SK-N-SH treated with all-trans-retinoic acid at 6 μM for 48 hours (cell line): Measurements from ENCODE around the gene FRS3.

Experiments
- ATAC-seq: fragments of 200-7000 bp; cut with Tn5 transposase; 3 replicates; pipeline ENCODE4 v1.9.1; 2020; ENCODE audit warnings: mild to moderate bottlenecking, moderate library complexity
- ARNTL ChIP-seq: fragments of 450-650 bp; formaldehyde crosslinking; IDR thresholded peaks from 2 replicates; pipeline ENCODE4 v1.5.0; 2020; ENCODE audit warnings: low read depth, mild to moderate bottlenecking, moderate library complexity, borderline replicate concordance
- BACH2 ChIP-seq: fragments of 250-450 bp; sonication (Bioruptor Pico); IDR thresholded peaks from 2 replicates; pipeline ENCODE4 v1.9.0; 2021; ENCODE audit warnings: mild to moderate bottlenecking, borderline replicate concordance
- CSDC2 ChIP-seq: fragments of 250-450 bp; sonication (Bioruptor Pico); IDR thresholded peaks from 2 replicates; pipeline ENCODE4 v1.5.0; 2020; ENCODE audit warnings: mild to moderate bottlenecking, moderate library complexity
- CSRNP3 ChIP-seq: fragments of 250-450 bp; sonication (Bioruptor Pico); IDR thresholded peaks from 2 replicates; pipeline ENCODE4 v1.5.1; 2021; ENCODE audit warnings: mild to moderate bottlenecking, moderate library complexity
- ESRRG ChIP-seq: fragments of 250-450 bp; sonication (Bioruptor Pico); IDR thresholded peaks from 2 replicates; pipeline ENCODE4 v1.6.1; 2021; ENCODE audit warnings: mild to moderate bottlenecking
- GLIS3 ChIP-seq: fragments of 250-450 bp; sonication (Bioruptor Pico); IDR thresholded peaks from 2 replicates; pipeline ENCODE4 v1.5.0; 2020; ENCODE audit warnings: mild to moderate bottlenecking, moderate library complexity
- ISL1 ChIP-seq: fragments of 250-450 bp; sonication (Bioruptor Pico); IDR thresholded peaks from 2 replicates; pipeline ENCODE4 v2.1.2; 2022; ENCODE audit warnings: mild to moderate bottlenecking, moderate library complexity
- OSR1 ChIP-seq: fragments of 250-450 bp; sonication (Bioruptor Pico); IDR thresholded peaks from 2 replicates; pipeline ENCODE4 v1.8.0; 2022; ENCODE audit warnings: moderate library complexity, mild to moderate bottlenecking, inconsistent platforms
- PATZ1 ChIP-seq: fragments of 250-450 bp; sonication (Bioruptor Pico); IDR thresholded peaks from 2 replicates; pipeline ENCODE4 v1.8.0; 2020; ENCODE audit warnings: mild to moderate bottlenecking, moderate library complexity, borderline replicate concordance
- PPARA ChIP-seq: fragments of 250-450 bp; sonication (Bioruptor Pico); IDR thresholded peaks from 2 replicates; pipeline ENCODE4 v1.5.0; 2020; ENCODE audit warnings: mild to moderate bottlenecking, borderline replicate concordance
- RARB ChIP-seq: fragments of 250-450 bp; sonication (Bioruptor Pico); IDR thresholded peaks from 2 replicates; pipeline ENCODE4 v1.8.0; 2021; ENCODE audit warnings: mild to moderate bottlenecking, moderate library complexity
- SNAI2 ChIP-seq: fragments of 250-450 bp; sonication (Bioruptor Pico); IDR thresholded peaks from 2 replicates; pipeline ENCODE4 v1.5.0; 2020; ENCODE audit warnings: mild to moderate bottlenecking, moderate library complexity
- TCF4 ChIP-seq: fragments of 250-450 bp; sonication (Bioruptor Pico); IDR thresholded peaks from 2 replicates; pipeline ENCODE4 v1.8.0; 2021; ENCODE audit warnings: mild to moderate bottlenecking, moderate library complexity, borderline replicate concordance
- TOX ChIP-seq: fragments of 250-450 bp; sonication (Bioruptor Pico); IDR thresholded peaks from 2 replicates; pipeline ENCODE4 v1.8.0; 2021; ENCODE audit warnings: mild to moderate bottlenecking, moderate library complexity, borderline replicate concordance
- ZC3H10 ChIP-seq: fragments of 250-450 bp; sonication (Bioruptor Pico); IDR thresholded peaks from 2 replicates; pipeline ENCODE4 v1.5.1; 2021; ENCODE audit warnings: mild to moderate bottlenecking, moderate library complexity
- ZFP3 ChIP-seq: fragments of 250-450 bp; sonication (Bioruptor Pico); IDR thresholded peaks from 2 replicates; pipeline ENCODE4 v1.5.0; 2020; ENCODE audit warnings: mild to moderate bottlenecking, moderate library complexity
- ZFP30 ChIP-seq: fragments of 450-650 bp; formaldehyde crosslinking; IDR thresholded peaks from 2 replicates; pipeline ENCODE4 v1.5.0; 2022; ENCODE audit warnings: mild to moderate bottlenecking, moderate library complexity
- ZNF565 ChIP-seq: fragments of 450-650 bp; formaldehyde crosslinking; conservative IDR thresholded peaks from 2 replicates; pipeline ENCODE4 v1.5.0; 2020; ENCODE audit warnings: low read depth, mild to moderate bottlenecking, moderate library complexity
- ZNF70 ChIP-seq: fragments of 450-650 bp; formaldehyde crosslinking; IDR thresholded peaks from 2 replicates; pipeline ENCODE4 v1.5.0; 2020; ENCODE audit warnings: mild to moderate bottlenecking, moderate library complexity
- ZNF8 ChIP-seq: fragments of 450-650 bp; formaldehyde crosslinking; IDR thresholded peaks from 2 replicates; pipeline ENCODE4 v1.5.0; 2020; ENCODE audit warnings: mild to moderate bottlenecking, moderate library complexity
- TF ChIP-seq, protein P1 (sequence below): fragments of 250-450 bp; sonication (Bioruptor Pico); IDR thresholded peaks from 2 replicates; pipeline ENCODE4 v1.5.1; 2020; ENCODE audit warnings: low read depth, mild to moderate bottlenecking, moderate library complexity
- TF ChIP-seq, protein P2 (sequence below): fragments of 250-450 bp; sonication (Bioruptor Pico); IDR thresholded peaks from 2 replicates; pipeline ENCODE4 v1.5.0; 2020; ENCODE audit warnings: mild to moderate bottlenecking, moderate library complexity
- TF ChIP-seq, protein P3 (sequence below): fragments of 250-450 bp; sonication (Bioruptor Pico); IDR thresholded peaks from 2 replicates; pipeline ENCODE4 v1.8.0; 2021; ENCODE audit warnings: low read depth, mild to moderate bottlenecking, moderate library complexity, borderline replicate concordance

Gene FRS3

DNA sequence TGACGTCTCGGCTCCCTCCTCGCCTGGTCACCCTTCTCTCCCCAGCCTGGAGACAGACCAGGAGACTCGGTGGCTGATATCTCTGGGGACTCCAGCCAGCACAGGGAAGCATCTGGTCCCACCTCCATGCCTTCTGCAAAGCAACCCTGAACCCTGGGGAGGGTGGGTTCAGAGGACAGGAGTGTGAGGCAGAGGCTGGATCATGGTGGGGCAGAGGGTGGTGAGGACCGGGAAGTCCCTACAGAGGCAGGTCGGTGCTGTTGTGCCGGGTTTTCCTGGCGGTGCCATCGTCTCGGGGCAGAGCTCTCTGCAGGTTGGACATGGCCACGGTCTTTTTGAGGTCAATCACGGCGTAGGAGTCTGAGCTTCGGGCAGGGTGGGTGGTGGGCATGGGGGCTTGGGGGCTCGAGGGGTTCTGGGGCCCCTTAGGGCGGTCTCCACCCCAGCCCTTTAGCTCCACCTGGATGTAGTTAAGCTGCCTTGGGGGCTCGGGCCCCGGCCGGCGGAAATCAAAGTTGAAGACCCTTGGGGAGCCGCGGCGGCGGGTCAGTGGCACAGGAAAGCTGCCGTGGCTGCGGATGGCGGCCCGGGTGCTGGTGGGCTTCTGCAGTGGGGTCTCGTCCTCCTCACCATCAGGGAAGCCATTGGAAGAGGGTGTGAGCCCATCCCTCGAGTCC is 9.2 kb downstream of the FRS3 start:
- ATAC-seq: no peak
- TF ChIP-seq ZFP30 (CRISPR knock-in tag) (no peak), ESRRG (CRISPR knock-in tag) (no peak), CSRNP3 (CRISPR knock-in tag) (no peak), PPARA (no peak), PATZ1 (CRISPR knock-in tag) (no peak), BACH2 (CRISPR knock-in tag) (no peak), ISL1 (no peak), GLIS3 (CRISPR knock-in tag) (no peak), ZFP3 (no peak), ZNF8 (CRISPR knock-in tag) (no peak), ZNF565 (no peak), ZNF70 (CRISPR knock-in tag) (no peak), SNAI2 (no peak), ZC3H10 (no peak), OSR1 (CRISPR knock-in tag) (no peak), ARNTL (CRISPR knock-in tag) (no peak), RARB (no peak)
- TF ChIP-seq, protein P1, sequence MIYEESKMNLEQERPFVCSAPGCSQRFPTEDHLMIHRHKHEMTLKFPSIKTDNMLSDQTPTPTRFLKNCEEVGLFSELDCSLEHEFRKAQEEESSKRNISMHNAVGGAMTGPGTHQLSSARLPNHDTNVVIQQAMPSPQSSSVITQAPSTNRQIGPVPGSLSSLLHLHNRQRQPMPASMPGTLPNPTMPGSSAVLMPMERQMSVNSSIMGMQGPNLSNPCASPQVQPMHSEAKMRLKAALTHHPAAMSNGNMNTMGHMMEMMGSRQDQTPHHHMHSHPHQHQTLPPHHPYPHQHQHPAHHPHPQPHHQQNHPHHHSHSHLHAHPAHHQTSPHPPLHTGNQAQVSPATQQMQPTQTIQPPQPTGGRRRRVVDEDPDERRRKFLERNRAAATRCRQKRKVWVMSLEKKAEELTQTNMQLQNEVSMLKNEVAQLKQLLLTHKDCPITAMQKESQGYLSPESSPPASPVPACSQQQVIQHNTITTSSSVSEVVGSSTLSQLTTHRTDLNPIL: no peak
- TF ChIP-seq, protein P2, sequence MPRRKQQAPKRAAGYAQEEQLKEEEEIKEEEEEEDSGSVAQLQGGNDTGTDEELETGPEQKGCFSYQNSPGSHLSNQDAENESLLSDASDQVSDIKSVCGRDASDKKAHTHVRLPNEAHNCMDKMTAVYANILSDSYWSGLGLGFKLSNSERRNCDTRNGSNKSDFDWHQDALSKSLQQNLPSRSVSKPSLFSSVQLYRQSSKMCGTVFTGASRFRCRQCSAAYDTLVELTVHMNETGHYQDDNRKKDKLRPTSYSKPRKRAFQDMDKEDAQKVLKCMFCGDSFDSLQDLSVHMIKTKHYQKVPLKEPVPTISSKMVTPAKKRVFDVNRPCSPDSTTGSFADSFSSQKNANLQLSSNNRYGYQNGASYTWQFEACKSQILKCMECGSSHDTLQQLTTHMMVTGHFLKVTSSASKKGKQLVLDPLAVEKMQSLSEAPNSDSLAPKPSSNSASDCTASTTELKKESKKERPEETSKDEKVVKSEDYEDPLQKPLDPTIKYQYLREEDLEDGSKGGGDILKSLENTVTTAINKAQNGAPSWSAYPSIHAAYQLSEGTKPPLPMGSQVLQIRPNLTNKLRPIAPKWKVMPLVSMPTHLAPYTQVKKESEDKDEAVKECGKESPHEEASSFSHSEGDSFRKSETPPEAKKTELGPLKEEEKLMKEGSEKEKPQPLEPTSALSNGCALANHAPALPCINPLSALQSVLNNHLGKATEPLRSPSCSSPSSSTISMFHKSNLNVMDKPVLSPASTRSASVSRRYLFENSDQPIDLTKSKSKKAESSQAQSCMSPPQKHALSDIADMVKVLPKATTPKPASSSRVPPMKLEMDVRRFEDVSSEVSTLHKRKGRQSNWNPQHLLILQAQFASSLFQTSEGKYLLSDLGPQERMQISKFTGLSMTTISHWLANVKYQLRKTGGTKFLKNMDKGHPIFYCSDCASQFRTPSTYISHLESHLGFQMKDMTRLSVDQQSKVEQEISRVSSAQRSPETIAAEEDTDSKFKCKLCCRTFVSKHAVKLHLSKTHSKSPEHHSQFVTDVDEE (CRISPR knock-in tag): no peak
- TF ChIP-seq, all 23 proteins: peak for 0

GRCh38 chr6:41769376-41769775 is 10.3 kb downstream of the FRS3 start:
- TF ChIP-seq RARB: no peak
- no peak for TF ChIP-seq ESRRG (CRISPR knock-in tag)
- TF ChIP-seq CSDC2 (CRISPR knock-in tag): no peak
- no peak for TF ChIP-seq ZFP3
- TF ChIP-seq, protein P2 (CRISPR knock-in tag): no peak
- TF ChIP-seq ZNF70 (CRISPR knock-in tag): no peak
- TF ChIP-seq CSRNP3 (CRISPR knock-in tag): no peak
- TF ChIP-seq, protein P3, sequence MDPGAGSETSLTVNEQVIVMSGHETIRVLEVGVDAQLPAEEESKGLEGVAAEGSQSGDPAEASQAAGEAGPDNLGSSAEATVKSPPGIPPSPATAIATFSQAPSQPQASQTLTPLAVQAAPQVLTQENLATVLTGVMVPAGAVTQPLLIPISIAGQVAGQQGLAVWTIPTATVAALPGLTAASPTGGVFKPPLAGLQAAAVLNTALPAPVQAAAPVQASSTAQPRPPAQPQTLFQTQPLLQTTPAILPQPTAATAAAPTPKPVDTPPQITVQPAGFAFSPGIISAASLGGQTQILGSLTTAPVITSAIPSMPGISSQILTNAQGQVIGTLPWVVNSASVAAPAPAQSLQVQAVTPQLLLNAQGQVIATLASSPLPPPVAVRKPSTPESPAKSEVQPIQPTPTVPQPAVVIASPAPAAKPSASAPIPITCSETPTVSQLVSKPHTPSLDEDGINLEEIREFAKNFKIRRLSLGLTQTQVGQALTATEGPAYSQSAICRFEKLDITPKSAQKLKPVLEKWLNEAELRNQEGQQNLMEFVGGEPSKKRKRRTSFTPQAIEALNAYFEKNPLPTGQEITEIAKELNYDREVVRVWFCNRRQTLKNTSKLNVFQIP (CRISPR knock-in tag): no peak
- no peak for TF ChIP-seq TCF4 (CRISPR knock-in tag)
- no peak for TF ChIP-seq ZNF8 (CRISPR knock-in tag)
- no peak for TF ChIP-seq TOX (CRISPR knock-in tag)
- no peak for TF ChIP-seq PPARA
- ATAC-seq: no peak
